SK-N-MC (cell line): ENCODE data around the gene GYG1.

Experiments
- EZH2 ChIP-seq: fragments of 200-600 bp; sonication (generic); IDR thresholded peaks from one replicate; pipeline ENCODE4 v1.6.1; 2017; ENCODE audit warnings: antibody characterized with exemption
- FOXP2 ChIP-seq: optimal IDR thresholded peaks from 2 replicates; pipeline ENCODE3; 2011; ENCODE audit warnings: mild to moderate bottlenecking, moderate library complexity; ENCODE audit not compliant: insufficient read depth; ENCODE audit errors: extremely low read length, control extremely low read depth
- POLR2AphosphoS5 ChIP-seq: IDR thresholded peaks from 2 replicates; pipeline ENCODE4 v1.6.1; 2012; ENCODE audit warnings: mild to moderate bottlenecking, low read depth, low read length, borderline replicate concordance

DNA sequence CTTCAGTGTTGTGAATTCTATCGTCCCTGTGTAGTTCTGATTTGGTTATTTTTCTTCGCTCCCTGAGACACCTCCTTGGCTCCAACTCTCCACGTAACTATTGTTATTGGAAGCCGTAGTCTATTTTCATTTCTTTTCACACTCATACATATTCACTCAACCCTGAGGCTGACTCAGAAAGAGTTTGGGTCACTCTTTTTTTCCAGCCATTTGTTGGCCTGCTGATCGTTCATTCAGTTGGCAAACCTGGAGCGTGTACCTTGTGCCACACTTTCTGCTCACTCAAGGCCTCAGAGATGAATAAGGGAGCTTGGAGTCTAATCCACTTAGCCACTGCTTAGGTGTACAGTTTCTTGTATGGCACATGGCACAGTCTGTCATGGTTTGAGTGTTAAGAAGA, 22.4 kb downstream of the GYG1 start:
- TF ChIP-seq POLR2AphosphoS5 (no peak), EZH2 (no peak), FOXP2 (no peak)
